ENCODE measurements around the gene KRTAP27-1. TPM values are rescaled to one million over a fixed set of nuclear protein-coding genes. Genes with fewer than 3 reads are reported as not detected.

Gene KRTAP27-1
- polyA plus RNA-seq, 2 donors, result not detected

- Histone ChIP-seq H3K27ac (ENCODE audit: low read depth in 2 of 2, low read length in 1 of 2) (no peak overlapping the region), H3K9me3 (ENCODE audit: control insufficient read depth in 2 of 2, insufficient read depth in 1 of 2, low read depth in 1 of 2, low read length in 1 of 2) (peaks cover 0 to 3% of the 10 kb centered on the region in 2 donors), H3K27me3 (ENCODE audit: control insufficient read depth in 1 of 2, insufficient read depth in 2 of 2, low read length in 2 of 2) (peaks cover 0 to 2% of the 10 kb centered on the region in 2 donors), H3K4me3 (ENCODE audit: low read depth in 1 of 2, low read length in 2 of 2) (no peak overlapping the region), H3K36me3 (ENCODE audit: control insufficient read depth in 2 of 2, insufficient read depth in 2 of 2, low read length in 1 of 2) (no peaks in the 10 kb centered on the region), H3K4me1 (ENCODE audit: control insufficient read depth in 2 of 2, insufficient read depth in 2 of 2, low read length in 1 of 2) (no peaks in the 10 kb centered on the region)
- WGBS, 2 donors, result 88 to 89% methylated on average over 2 of the region's 2 CpGs
Observed at GRCh38 chr21:30340714-30341573, 3.5 kb upstream of the KRTAP27-1 start.

- H3K36me3 ChIP-seq (ENCODE audit: control insufficient read depth in 2 of 2, insufficient read depth in 2 of 2, low read length in 1 of 2), result no peaks in the 10 kb centered on the region
- H3K27me3 ChIP-seq (ENCODE audit: control insufficient read depth in 1 of 2, insufficient read depth in 2 of 2, low read length in 2 of 2), result no peaks in the 10 kb centered on the region
- no peak overlapping the region for H3K4me3 ChIP-seq (ENCODE audit: low read depth in 1 of 2, low read length in 2 of 2)
- no peak overlapping the region for H3K27ac ChIP-seq (ENCODE audit: low read depth in 2 of 2, low read length in 1 of 2)
- no peaks in the 10 kb centered on the region for H3K4me1 ChIP-seq (ENCODE audit: control insufficient read depth in 2 of 2, insufficient read depth in 2 of 2, low read length in 1 of 2)
- H3K9me3 ChIP-seq (ENCODE audit: control insufficient read depth in 2 of 2, insufficient read depth in 1 of 2, low read depth in 1 of 2, low read length in 1 of 2), result no peaks in the 10 kb centered on the region
- 65 to 69% methylated on average over 4 of the region's 4 CpGs for WGBS, 2 donors
Observed at GRCh38 chr21:30338717-30339116, 1.2 kb upstream of the KRTAP27-1 start.

- Histone ChIP-seq H3K4me3 (ENCODE audit: low read depth in 1 of 2, low read length in 2 of 2) (no peak overlapping the region), H3K4me1 (ENCODE audit: control insufficient read depth in 2 of 2, insufficient read depth in 2 of 2, low read length in 1 of 2) (no peaks in the 10 kb centered on the region), H3K27ac (ENCODE audit: low read depth in 2 of 2, low read length in 1 of 2) (no peak overlapping the region), H3K36me3 (ENCODE audit: control insufficient read depth in 2 of 2, insufficient read depth in 2 of 2, low read length in 1 of 2) (no peaks in the 10 kb centered on the region), H3K27me3 (ENCODE audit: control insufficient read depth in 1 of 2, insufficient read depth in 2 of 2, low read length in 2 of 2) (no peaks in the 10 kb centered on the region), H3K9me3 (ENCODE audit: control insufficient read depth in 2 of 2, insufficient read depth in 1 of 2, low read depth in 1 of 2, low read length in 1 of 2) (no peaks in the 10 kb centered on the region)
Observed at GRCh38 chr21:30337772-30338171, 278 bp upstream of the KRTAP27-1 start.

- H3K9me3 ChIP-seq (ENCODE audit: control insufficient read depth in 2 of 2, insufficient read depth in 1 of 2, low read depth in 1 of 2, low read length in 1 of 2), result no peaks in the 10 kb centered on the region
- H3K4me3 ChIP-seq (ENCODE audit: low read depth in 1 of 2, low read length in 2 of 2), result no peak overlapping the region
- no peaks in the 10 kb centered on the region for H3K4me1 ChIP-seq (ENCODE audit: control insufficient read depth in 2 of 2, insufficient read depth in 2 of 2, low read length in 1 of 2)
- H3K27ac ChIP-seq (ENCODE audit: low read depth in 2 of 2, low read length in 1 of 2), result no peak overlapping the region
- H3K36me3 ChIP-seq (ENCODE audit: control insufficient read depth in 2 of 2, insufficient read depth in 2 of 2, low read length in 1 of 2), result no peaks in the 10 kb centered on the region
- WGBS, 2 donors, result 56 to 65% methylated on average over 2 of the region's 2 CpGs
- H3K27me3 ChIP-seq (ENCODE audit: control insufficient read depth in 1 of 2, insufficient read depth in 2 of 2, low read length in 2 of 2), result no peaks in the 10 kb centered on the region
Observed at GRCh38 chr21:30336596-30336995, 898 bp downstream of the KRTAP27-1 start.

GRCh38 chr21:30333736-30334135 lies 3.8 kb downstream of the KRTAP27-1 start:
- Histone ChIP-seq H3K27me3 (ENCODE audit: control insufficient read depth in 1 of 2, insufficient read depth in 2 of 2, low read length in 2 of 2) (no peaks in the 10 kb centered on the region), H3K27ac (ENCODE audit: low read depth in 2 of 2, low read length in 1 of 2) (no peak overlapping the region), H3K4me1 (ENCODE audit: control insufficient read depth in 2 of 2, insufficient read depth in 2 of 2, low read length in 1 of 2) (no peaks in the 10 kb centered on the region), H3K9me3 (ENCODE audit: control insufficient read depth in 2 of 2, insufficient read depth in 1 of 2, low read depth in 1 of 2, low read length in 1 of 2) (no peaks in the 10 kb centered on the region), H3K36me3 (ENCODE audit: control insufficient read depth in 2 of 2, insufficient read depth in 2 of 2, low read length in 1 of 2) (no peaks in the 10 kb centered on the region), H3K4me3 (ENCODE audit: low read depth in 1 of 2, low read length in 2 of 2) (no peak overlapping the region)
- WGBS, 2 donors, result 79% methylated on average over 3 of the region's 3 CpGs

GRCh38 chr21:30332681-30333080 lies 4.8 kb downstream of the KRTAP27-1 start:
- Histone ChIP-seq H3K36me3 (ENCODE audit: control insufficient read depth in 2 of 2, insufficient read depth in 2 of 2, low read length in 1 of 2) (no peaks in the 10 kb centered on the region), H3K27me3 (ENCODE audit: control insufficient read depth in 1 of 2, insufficient read depth in 2 of 2, low read length in 2 of 2) (no peaks in the 10 kb centered on the region), H3K27ac (ENCODE audit: low read depth in 2 of 2, low read length in 1 of 2) (no peak overlapping the region), H3K4me1 (ENCODE audit: control insufficient read depth in 2 of 2, insufficient read depth in 2 of 2, low read length in 1 of 2) (no peaks in the 10 kb centered on the region), H3K4me3 (ENCODE audit: low read depth in 1 of 2, low read length in 2 of 2) (no peak overlapping the region), H3K9me3 (ENCODE audit: control insufficient read depth in 2 of 2, insufficient read depth in 1 of 2, low read depth in 1 of 2, low read length in 1 of 2) (no peaks in the 10 kb centered on the region)
- WGBS, 2 donors, result 88 to 93% methylated on average over 2 of the region's 2 CpGs

- Histone ChIP-seq H3K27me3 (ENCODE audit: control insufficient read depth in 1 of 2, insufficient read depth in 2 of 2, low read length in 2 of 2) (no peaks in the 10 kb centered on the region), H3K4me1 (ENCODE audit: control insufficient read depth in 2 of 2, insufficient read depth in 2 of 2, low read length in 1 of 2) (no peaks in the 10 kb centered on the region), H3K36me3 (ENCODE audit: control insufficient read depth in 2 of 2, insufficient read depth in 2 of 2, low read length in 1 of 2) (no peaks in the 10 kb centered on the region), H3K4me3 (ENCODE audit: low read depth in 1 of 2, low read length in 2 of 2) (no peak overlapping the region), H3K27ac (ENCODE audit: low read depth in 2 of 2, low read length in 1 of 2) (no peak overlapping the region), H3K9me3 (ENCODE audit: control insufficient read depth in 2 of 2, insufficient read depth in 1 of 2, low read depth in 1 of 2, low read length in 1 of 2) (no peaks in the 10 kb centered on the region)
- WGBS, 2 donors, result 71 to 72% methylated on average over 4 of the region's 4 CpGs
Observed at GRCh38 chr21:30329203-30329875, 8.2 kb downstream of the KRTAP27-1 start.

GRCh38 chr21:30326390-30326789 lies 11.1 kb downstream of the KRTAP27-1 start:
- Histone ChIP-seq H3K27me3 (ENCODE audit: control insufficient read depth in 1 of 2, insufficient read depth in 2 of 2, low read length in 2 of 2) (no peaks in the 10 kb centered on the region), H3K4me3 (ENCODE audit: low read depth in 1 of 2, low read length in 2 of 2) (no peak overlapping the region), H3K9me3 (ENCODE audit: control insufficient read depth in 2 of 2, insufficient read depth in 1 of 2, low read depth in 1 of 2, low read length in 1 of 2) (no peaks in the 10 kb centered on the region), H3K27ac (ENCODE audit: low read depth in 2 of 2, low read length in 1 of 2) (no peak overlapping the region), H3K4me1 (ENCODE audit: control insufficient read depth in 2 of 2, insufficient read depth in 2 of 2, low read length in 1 of 2) (no peaks in the 10 kb centered on the region), H3K36me3 (ENCODE audit: control insufficient read depth in 2 of 2, insufficient read depth in 2 of 2, low read length in 1 of 2) (no peaks in the 10 kb centered on the region)

GRCh38 chr21:30320215-30320614 lies 17.3 kb downstream of the KRTAP27-1 start, which contains the start of gene KRTAP26-1:
Gene KRTAP26-1 (minus strand): TSS chr21:30320315. CDS start chr21:30320035, 280 bp downstream.
- 80 to 90% methylated on average over 2 of the region's 2 CpGs for WGBS, 2 donors
- H3K27me3 ChIP-seq (ENCODE audit: control insufficient read depth in 1 of 2, insufficient read depth in 2 of 2, low read length in 2 of 2), result no peaks in the 10 kb centered on the region
- peaks cover 0 to 2% of the 10 kb centered on the region in 2 donors for H3K9me3 ChIP-seq (ENCODE audit: control insufficient read depth in 2 of 2, insufficient read depth in 1 of 2, low read depth in 1 of 2, low read length in 1 of 2)
- no peaks in the 10 kb centered on the region for H3K36me3 ChIP-seq (ENCODE audit: control insufficient read depth in 2 of 2, insufficient read depth in 2 of 2, low read length in 1 of 2)
- no peaks in the 10 kb centered on the region for H3K4me1 ChIP-seq (ENCODE audit: control insufficient read depth in 2 of 2, insufficient read depth in 2 of 2, low read length in 1 of 2)
- H3K27ac ChIP-seq (ENCODE audit: low read depth in 2 of 2, low read length in 1 of 2), result no peak within 1 kb of the TSS
- no peak within 1 kb of the TSS for H3K4me3 ChIP-seq (ENCODE audit: low read depth in 1 of 2, low read length in 2 of 2)

Measured in esophagus (tissue), 2 donors.